Coronary artery (tissue), 2 donors: ENCODE data around the gene GPX3.

Experiments
- DNase-seq: peaks from one replicate; pipeline ENCODE4 v3.0.0-alpha.2; 2017; ENCODE audit warnings: low spot score
- H3K27ac ChIP-seq, 2 donors: fragments of 200-600 bp; sonication (generic); one replicate each; pipeline ENCODE4 v1.5.1; 2016 to 2019
- H3K4me3 ChIP-seq: fragments of 200-600 bp; sonication (generic); 2 replicates; pipeline ENCODE4 v1.5.1; 2016; ENCODE audit warnings: mild to moderate bottlenecking, moderate library complexity
- TF ChIP-seq, protein P1 (sequence below): fragments of 200-600 bp; sonication (generic); IDR thresholded peaks from one replicate; pipeline ENCODE4 v1.5.1; 2019; ENCODE audit warnings: antibody characterized with exemption

GPX3 gene

DNA sequence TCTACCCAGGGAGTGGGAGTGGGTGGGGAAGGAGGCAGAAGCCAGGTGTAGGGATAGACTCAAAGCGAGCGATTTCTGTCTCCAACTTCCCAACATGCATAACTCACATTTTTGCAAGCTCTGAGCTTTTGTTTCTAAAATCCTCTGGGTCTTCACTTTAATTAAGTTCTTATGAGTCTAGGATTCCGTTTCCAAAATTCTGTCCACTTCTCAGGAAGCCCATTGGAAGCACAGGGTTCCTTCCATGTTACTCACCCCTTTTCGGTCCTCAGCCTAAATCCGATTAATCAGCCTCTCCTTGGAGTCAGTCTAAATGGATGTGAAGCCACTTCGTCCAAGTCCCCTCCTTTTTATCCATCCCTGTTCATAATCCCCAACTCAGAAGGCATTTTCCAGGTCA is 1.4 kb downstream of the GPX3 start:
- TF ChIP-seq, protein P1, sequence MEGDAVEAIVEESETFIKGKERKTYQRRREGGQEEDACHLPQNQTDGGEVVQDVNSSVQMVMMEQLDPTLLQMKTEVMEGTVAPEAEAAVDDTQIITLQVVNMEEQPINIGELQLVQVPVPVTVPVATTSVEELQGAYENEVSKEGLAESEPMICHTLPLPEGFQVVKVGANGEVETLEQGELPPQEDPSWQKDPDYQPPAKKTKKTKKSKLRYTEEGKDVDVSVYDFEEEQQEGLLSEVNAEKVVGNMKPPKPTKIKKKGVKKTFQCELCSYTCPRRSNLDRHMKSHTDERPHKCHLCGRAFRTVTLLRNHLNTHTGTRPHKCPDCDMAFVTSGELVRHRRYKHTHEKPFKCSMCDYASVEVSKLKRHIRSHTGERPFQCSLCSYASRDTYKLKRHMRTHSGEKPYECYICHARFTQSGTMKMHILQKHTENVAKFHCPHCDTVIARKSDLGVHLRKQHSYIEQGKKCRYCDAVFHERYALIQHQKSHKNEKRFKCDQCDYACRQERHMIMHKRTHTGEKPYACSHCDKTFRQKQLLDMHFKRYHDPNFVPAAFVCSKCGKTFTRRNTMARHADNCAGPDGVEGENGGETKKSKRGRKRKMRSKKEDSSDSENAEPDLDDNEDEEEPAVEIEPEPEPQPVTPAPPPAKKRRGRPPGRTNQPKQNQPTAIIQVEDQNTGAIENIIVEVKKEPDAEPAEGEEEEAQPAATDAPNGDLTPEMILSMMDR: no peak
- H3K4me3 ChIP-seq: peak overlapping the region; percentile 85
- peak overlapping the region; percentile 94 to 97 for H3K27ac ChIP-seq
- no peak for DNase-seq

DNA sequence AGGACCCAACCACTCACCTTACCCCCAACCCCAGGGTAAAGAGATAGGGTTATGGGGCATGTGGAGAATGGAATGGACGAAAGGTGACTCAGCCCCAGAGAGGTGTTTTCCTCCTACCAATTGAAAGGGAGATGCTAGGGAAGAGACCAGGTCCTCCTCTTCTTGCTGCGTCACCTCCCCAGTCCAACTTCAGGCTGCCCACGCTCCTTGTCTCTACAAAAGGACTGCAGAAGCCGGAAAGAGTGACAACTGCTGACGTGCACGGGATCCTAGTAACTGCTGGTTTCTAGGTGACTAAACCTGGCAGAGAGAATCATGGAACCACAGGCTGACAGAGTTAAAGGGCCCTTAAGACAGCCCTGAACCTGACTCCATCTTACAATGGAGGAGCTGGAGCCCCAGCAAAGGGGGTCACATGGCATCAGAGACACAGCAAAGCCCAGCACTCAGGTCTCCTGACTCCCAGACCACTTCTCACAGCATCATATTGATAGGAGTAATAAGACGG is 2.2 kb downstream of the GPX3 start:
- Histone ChIP-seq H3K4me3 (peak overlapping the region; percentile 85), H3K27ac (peak overlapping the region; percentile 94 to 97)
- TF ChIP-seq, protein P1: no peak
- peak; percentile 91 for DNase-seq

DNA sequence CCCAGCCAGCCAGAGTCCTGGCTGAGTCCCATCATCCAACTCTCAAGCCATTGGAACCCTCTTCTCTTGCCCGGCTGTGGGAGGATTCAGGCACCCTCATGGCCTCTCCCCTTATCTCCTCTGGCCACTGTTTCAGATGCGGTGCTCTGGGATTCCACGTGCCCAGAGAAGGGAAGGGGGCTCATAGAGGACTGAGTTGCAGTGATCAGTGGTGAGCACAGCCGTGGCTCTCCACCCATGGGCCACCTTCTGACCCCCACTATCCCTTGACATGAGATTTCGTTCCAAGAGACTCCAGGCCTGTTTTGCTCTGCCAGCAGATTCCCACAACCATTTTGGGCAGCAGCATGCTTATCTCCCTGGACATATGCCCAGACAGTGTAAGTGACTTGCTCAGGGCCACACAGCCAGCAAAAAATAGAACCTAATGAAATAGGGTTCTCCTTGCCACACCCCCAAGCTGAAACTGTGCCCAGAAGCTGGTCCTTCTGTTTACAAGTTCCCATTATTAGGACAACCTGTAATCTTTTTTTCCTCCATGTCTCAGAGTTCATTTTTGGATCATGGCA is 2.7 kb downstream of the GPX3 start:
- peak; percentile 88 for DNase-seq
- Histone ChIP-seq H3K4me3 (peak overlapping the region; percentile 85), H3K27ac (peak overlapping the region; percentile 94 to 97)
- TF ChIP-seq, protein P1: no peak

DNA sequence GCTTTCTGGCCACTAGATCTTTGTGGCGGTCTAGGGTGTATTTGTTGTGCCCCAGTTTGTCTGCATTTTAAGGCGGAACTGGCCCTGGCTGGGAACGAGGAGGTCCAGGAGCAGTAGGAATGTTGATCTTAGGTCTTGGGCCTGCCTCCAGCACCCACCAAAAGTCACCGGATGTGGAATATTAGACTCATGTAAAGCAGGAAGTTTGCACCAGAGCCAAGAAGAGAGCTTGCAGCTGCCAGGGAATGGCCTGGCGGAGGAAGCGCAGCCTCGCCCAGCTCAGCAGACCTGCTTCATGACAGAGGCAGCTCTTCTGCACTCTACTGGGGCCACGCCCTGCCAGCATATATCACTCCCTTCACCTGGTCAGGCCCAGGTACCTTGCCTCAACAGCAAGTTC is 3.3 kb downstream of the GPX3 start:
- TF ChIP-seq, protein P1: no peak
- Histone ChIP-seq H3K4me3 (peak overlapping the region; percentile 85), H3K27ac (peak overlapping the region; percentile 94 to 97)
- DNase-seq: peak; percentile 88

DNA sequence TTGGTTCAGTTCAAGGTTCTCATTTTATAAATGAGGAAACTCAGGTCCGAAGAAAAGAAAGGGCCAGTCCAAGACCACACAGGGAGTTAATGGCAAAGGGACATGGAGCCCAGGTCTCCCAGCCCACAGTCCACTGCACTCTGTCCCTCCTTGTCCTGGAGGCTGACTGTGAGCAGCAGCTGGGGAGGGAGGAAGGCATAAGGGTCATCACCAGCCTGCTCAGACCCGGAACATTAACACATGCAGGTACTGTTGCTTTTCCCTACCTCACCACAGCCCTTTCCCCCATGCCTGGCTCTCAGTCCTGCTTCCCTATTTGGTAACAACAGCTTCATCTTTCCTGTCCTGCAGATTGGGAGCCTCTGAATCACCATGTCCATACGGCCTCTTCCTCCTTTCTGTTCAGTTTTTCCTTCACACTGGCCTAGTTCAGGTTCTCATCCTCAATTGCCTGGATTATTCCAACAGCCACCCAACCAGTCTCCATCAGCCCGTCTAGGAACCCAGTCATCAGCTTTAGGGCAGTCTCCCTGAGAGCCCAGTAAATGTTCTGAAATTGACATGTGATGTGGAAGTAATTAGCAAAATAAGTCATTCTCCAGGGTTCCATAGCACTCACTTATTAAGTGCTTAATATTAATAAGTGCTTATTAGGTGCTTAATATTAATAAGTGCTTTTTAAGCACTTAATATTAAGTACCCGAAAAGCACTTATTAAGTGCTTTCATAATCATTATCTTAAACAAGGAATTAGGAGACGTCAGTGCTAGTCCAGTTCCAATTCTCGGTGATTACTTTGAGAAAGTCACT is 4.3 kb downstream of the GPX3 start:
- Histone ChIP-seq H3K4me3 (peak overlapping the region; percentile 85), H3K27ac (peak overlapping the region; percentile 94 to 97)
- TF ChIP-seq, protein P1: no peak
- no peak for DNase-seq

DNA sequence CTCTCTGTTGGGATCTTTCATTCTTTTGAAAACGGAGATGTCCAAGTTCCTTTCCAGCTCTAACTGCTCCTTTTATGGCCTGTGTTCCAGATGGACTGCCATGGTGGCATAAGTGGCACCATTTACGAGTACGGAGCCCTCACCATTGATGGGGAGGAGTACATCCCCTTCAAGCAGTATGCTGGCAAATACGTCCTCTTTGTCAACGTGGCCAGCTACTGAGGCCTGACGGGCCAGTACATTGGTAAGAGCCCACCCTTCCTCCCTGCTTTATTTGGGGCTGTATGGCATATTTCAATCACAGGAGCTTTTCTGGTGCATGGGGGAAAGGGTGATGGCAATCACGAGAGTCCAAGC is 4.8 kb downstream of the GPX3 start:
- Histone ChIP-seq H3K27ac (peak overlapping the region; percentile 94 to 97), H3K4me3 (peak overlapping the region; percentile 85)
- no peak for DNase-seq
- TF ChIP-seq, protein P1: no peak
